Measurements from ENCODE around the gene CCBE1.

The CCBE1 gene

GRCh38 chr18:59664329-59664728 is 32.9 kb downstream of the CCBE1 start:
- no peak for DNase-seq (ENCODE audit: low read depth in 1 of 2, low spot score in 1 of 2)
- Histone ChIP-seq H3K4me3 (replicated peaks; ENCODE audit: insufficient read depth, low read length) (no peak overlapping the region), H3K27me3 (ENCODE audit: insufficient read depth, poor library complexity, severe bottlenecking) (peaks cover 5% of the 10 kb centered on the region), H3K27ac (replicated peaks) (no peak overlapping the region)
- TF ChIP-seq POLR2AphosphoS5 (IDR thresholded peaks at IDR 0.05; ENCODE audit: low read depth) = no peak
- TF ChIP-seq REST (IDR thresholded peaks at IDR 0.05; ENCODE audit: insufficient replicate concordance, low read depth) = no peak
- TF ChIP-seq SPI1 (IDR thresholded peaks at IDR 0.05; ENCODE audit: borderline replicate concordance, low read depth) = no peak
- TF ChIP-seq GABPA (IDR thresholded peaks at IDR 0.05; ENCODE audit: low read depth) = no peak
- no peak for TF ChIP-seq CTCF (IDR thresholded peaks at IDR 0.05; ENCODE audit: insufficient read depth, low read length)

- H3K27me3 ChIP-seq (ENCODE audit: insufficient read depth, poor library complexity, severe bottlenecking) = peaks cover 6% of the 10 kb centered on the region
- no peak for DNase-seq (ENCODE audit: low read depth in 1 of 2, low spot score in 1 of 2)
- H3K27ac ChIP-seq (replicated peaks) = no peak overlapping the region
- no peak for TF ChIP-seq POLR2AphosphoS5 (IDR thresholded peaks at IDR 0.05; ENCODE audit: low read depth)
- TF ChIP-seq GABPA (IDR thresholded peaks at IDR 0.05; ENCODE audit: low read depth) = no peak
- no peak overlapping the region for H3K4me3 ChIP-seq (replicated peaks; ENCODE audit: insufficient read depth, low read length)
These were observed 34.1 kb downstream of the CCBE1 start for GRCh38 chr18:59663096-59663495.

- H3K27me3 ChIP-seq (ENCODE audit: insufficient read depth, poor library complexity, severe bottlenecking) = peaks cover 6% of the 10 kb centered on the region
- DNase-seq (ENCODE audit: low read depth in 1 of 2, low spot score in 1 of 2) = no peak
- no peak overlapping the region for H3K27ac ChIP-seq (replicated peaks)
- no peak overlapping the region for H3K4me3 ChIP-seq (replicated peaks; ENCODE audit: insufficient read depth, low read length)
- TF ChIP-seq GABPA (IDR thresholded peaks at IDR 0.05; ENCODE audit: low read depth) (no peak), SPI1 (IDR thresholded peaks at IDR 0.05; ENCODE audit: borderline replicate concordance, low read depth) (no peak), REST (IDR thresholded peaks at IDR 0.05; ENCODE audit: insufficient replicate concordance, low read depth) (no peak), CTCF (IDR thresholded peaks at IDR 0.05; ENCODE audit: insufficient read depth, low read length) (no peak), POLR2AphosphoS5 (IDR thresholded peaks at IDR 0.05; ENCODE audit: low read depth) (no peak)
These were observed 35.1 kb downstream of the CCBE1 start for GRCh38 chr18:59661891-59662701.

- no peak overlapping the region for H3K4me3 ChIP-seq (replicated peaks; ENCODE audit: insufficient read depth, low read length)
- H3K27me3 ChIP-seq (ENCODE audit: insufficient read depth, poor library complexity, severe bottlenecking) = peaks cover 6% of the 10 kb centered on the region
- H3K27ac ChIP-seq (replicated peaks) = no peak overlapping the region
- TF ChIP-seq REST (IDR thresholded peaks at IDR 0.05; ENCODE audit: insufficient replicate concordance, low read depth) (no peak), GABPA (IDR thresholded peaks at IDR 0.05; ENCODE audit: low read depth) (no peak), SPI1 (IDR thresholded peaks at IDR 0.05; ENCODE audit: borderline replicate concordance, low read depth) (no peak), POLR2AphosphoS5 (IDR thresholded peaks at IDR 0.05; ENCODE audit: low read depth) (no peak), CTCF (IDR thresholded peaks at IDR 0.05; ENCODE audit: insufficient read depth, low read length) (no peak)
- no peak for DNase-seq (ENCODE audit: low read depth in 1 of 2, low spot score in 1 of 2)
These were observed 36.2 kb downstream of the CCBE1 start for GRCh38 chr18:59660786-59661743.

All from HL-60 (cell line).